ENCODE results near the gene SUDS3.

The SUDS3 gene

GRCh38 chr12:118357257-118358007 lies 18.9 kb upstream of the SUDS3 start:
- DNase-seq (ENCODE audit: low spot score): peak; percentile 54

DNA sequence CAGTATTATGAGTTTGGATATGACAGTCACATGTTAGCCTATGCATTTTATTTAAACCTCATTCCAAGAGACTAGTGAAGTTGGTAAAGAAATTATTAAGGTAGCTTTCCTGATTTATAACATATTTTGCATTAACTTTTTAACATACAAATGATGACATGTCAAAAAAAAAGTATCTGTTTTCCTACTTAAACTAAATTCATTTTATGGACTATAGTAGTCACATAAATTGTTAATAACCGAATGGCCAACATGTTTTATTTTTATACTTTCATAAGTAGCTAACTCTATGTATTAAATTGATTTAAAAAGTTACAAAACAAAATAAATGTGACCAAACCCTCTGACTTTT lies 18.4 kb upstream of the SUDS3 start:
- no peak for DNase-seq (ENCODE audit: low spot score)

- no peak for DNase-seq (ENCODE audit: low spot score)
Observed at GRCh38 chr12:118358612-118359540, 17.5 kb upstream of the SUDS3 start.

DNA sequence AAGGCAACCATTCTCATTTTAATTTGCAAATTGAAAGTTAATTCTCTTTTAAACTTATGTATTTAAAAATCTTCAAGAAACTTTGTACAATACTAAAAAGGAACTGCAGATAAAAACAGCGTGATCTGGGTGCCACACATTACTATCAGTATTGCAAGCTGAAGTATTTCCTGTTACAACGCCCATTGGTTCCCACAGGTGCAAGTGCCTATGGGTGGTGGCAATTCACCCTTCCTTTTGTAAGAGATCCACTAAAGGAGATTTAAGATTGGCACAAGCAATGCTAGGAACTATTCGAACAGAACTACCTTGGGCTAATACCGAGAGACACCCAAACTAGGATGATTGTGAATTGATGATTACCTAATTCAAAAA lies 16.8 kb upstream of the SUDS3 start:
- DNase-seq (ENCODE audit: low spot score): no peak

GRCh38 chr12:118361092-118361404 lies 15.3 kb upstream of the SUDS3 start:
- DNase-seq (ENCODE audit: low spot score): no peak

- DNase-seq (ENCODE audit: low spot score): no peak
Observed at GRCh38 chr12:118361889-118362288, 14.5 kb upstream of the SUDS3 start.

DNA sequence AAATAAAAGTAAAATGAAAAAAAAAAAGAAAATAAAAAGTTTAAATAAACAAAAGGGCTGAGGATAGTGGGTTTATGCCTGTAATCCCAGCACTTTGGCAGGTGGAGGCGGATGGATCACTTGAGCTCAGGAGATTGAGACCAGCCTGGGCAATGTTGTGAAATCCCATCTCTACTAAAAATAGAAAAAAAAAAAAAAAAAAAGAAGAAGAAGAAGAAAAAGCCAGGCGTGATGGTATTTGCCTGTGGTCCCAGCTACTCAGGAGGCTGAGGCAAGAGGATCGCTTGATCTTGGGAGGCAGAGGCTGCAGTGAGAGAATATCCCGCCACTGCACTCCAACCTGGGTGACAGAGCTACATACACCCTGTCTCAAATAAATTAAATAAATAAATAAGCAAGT lies 7.5 kb upstream of the SUDS3 start:
- no peak for DNase-seq (ENCODE audit: low spot score)

DNA sequence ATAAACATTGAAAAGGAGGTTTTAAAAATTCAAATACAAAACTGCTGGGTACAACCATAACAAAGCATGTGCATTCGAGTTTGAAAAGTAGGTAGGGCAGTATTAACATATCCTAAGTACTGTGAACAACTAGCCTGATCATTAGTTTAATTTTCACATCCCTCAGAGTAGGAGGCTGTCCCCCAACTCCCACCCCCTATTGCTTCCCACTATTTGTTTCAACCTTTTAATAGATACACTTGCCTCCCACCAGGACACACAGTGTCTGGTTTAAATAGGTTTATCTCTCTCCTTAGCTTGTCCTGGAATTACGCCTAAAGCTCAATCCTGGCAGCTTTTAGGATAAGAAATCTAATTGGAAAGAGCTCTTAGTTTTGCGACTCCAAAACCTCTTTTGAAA lies 5.8 kb upstream of the SUDS3 start:
- DNase-seq (ENCODE audit: low spot score): no peak

DNA sequence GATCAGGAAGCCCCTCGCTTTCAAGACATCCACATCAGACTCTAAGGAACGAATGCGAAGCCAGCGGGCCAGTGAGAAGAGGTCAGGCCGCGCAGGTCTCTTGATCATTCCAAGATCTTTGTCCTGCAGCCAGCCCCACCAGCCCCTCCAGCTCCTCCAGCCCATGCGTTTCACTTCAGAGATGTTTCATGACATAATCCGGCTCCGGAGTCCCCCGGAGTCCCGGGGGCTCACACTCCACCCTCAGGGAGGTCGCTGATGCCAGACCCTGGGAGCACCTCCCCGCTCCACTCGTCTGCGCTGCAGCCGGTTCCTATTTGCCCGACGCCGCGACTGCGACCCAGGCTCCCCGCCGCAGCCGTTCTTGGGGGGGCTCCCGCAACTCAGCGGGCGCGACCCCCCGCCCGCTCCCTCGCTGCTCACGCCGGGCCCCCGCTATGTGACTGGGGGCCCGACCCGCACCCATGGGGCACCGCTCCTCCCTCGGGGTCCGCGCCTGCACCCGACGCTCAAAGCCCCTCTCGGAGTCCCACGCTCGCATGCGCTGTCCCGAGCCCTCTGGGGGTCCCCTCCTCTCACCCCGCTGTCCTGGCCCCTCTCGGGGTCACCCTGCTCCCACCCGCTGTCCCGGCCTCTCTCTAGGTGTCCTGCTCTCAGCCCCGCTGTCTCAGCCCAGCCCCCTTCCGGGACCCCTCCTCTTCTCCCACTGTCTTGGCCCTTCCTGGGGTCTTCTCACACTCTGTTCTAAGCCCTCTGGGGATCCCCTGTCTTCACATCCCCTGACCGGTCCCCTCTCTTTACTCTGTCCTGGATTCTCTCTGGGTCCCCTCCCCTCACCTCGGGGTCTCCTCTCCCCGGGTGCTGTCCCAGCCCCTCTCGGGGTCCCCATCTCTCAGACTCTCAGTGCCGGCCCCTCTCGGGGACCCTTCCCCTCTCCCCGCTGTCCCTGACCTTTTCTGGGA lies 4.8 kb upstream of the SUDS3 start:
- peak; percentile 45 for DNase-seq (ENCODE audit: low spot score)

DNA sequence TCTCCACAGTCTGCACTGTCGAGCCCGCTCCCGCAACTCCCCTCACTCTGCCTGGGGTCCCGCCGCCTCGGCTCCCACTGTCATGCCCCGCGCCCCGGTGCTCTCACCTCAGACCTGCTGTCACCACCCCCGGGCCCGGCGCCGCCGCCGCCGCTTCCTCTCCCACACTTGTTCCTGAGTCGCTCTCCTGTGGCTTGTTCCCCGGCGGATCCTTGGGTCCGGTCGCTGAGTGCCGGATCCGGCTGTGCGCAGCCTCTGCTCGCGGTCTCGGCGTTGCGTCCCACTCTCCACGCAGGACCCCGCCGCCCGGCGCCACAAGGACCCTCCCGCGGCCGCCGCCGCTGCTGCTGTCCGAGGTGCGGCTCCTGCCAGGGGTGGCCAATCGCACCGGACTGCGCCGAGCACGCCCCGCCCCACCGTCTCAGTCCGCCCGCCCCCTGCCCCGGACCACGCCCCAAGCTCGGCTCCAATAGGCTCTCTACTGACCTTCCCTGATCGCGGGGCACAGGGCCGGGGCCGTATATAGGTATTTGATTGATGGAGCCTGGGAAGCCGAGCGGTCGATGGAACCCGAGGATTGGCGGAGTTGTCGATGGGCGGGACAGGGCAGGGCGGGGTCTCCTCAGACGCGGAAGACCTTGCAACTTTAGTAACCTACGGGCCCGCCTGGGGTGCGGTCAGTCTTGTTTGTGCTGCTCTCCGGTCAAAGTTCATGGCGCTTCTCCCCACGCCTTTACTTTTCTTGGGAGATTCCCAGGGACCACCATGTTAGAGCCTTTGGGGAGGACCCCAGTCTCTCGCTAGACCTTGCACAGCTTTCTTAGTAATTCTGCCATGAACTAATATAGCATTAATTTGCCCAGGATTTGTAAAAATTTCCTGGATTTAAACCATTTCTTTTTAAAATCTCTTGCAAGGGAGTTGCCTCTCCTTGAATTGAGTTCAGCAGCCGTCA lies 3.5 kb upstream of the SUDS3 start, which contains the start of gene TAOK3:
Gene TAOK3 (minus strand): TSS at position 367 of the 955 bp plus-strand sequence. CDS start 117,340 bp downstream, outside the sequence.
- DNase-seq (ENCODE audit: low spot score): peak; percentile 96

- no peak for DNase-seq (ENCODE audit: low spot score)
Observed at GRCh38 chr12:118373616-118374015, 2.7 kb upstream of the SUDS3 start.

DNA sequence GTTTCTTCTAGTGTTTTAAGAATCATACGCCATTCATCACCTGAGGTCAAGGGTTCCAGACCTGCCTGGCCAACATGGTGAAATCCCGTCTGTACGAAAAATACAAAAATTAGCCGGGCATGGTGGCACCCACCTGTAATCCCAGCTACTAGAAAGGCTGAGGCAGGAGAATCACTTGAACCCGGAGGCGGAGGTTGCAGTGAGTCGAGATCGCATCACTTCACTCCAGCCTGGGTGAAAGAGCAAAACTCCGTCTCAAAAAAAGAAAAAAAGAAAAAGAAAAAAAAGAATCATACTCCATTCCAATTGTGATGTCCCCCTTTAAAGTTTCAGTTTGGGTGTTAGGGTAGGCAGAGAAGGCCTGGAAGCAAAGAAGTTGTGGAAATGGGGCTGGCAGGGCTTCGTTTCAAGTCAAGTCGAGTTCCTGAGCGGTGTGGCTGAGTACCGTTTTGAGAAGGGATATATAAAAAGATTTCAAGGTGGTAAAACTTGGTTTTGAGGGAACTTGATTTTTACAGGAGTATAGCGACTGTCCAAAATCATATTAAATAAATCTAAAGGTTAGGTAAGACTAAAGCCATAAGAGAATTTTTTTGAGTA lies 2.1 kb upstream of the SUDS3 start:
- no peak for DNase-seq (ENCODE audit: low spot score)

- peak; percentile 54 for DNase-seq (ENCODE audit: low spot score)
Observed at GRCh38 chr12:118374909-118375308, 1.4 kb upstream of the SUDS3 start.

- no peak for DNase-seq (ENCODE audit: low spot score)
Observed at GRCh38 chr12:118375348-118375747, 1.0 kb upstream of the SUDS3 start.

- no peak for DNase-seq (ENCODE audit: low spot score)
Observed at GRCh38 chr12:118377021-118377883, 897 bp downstream of the SUDS3 start.

- peak; percentile 73 for DNase-seq (ENCODE audit: low spot score)
Observed at GRCh38 chr12:118377884-118378470, 1.6 kb downstream of the SUDS3 start.

DNA sequence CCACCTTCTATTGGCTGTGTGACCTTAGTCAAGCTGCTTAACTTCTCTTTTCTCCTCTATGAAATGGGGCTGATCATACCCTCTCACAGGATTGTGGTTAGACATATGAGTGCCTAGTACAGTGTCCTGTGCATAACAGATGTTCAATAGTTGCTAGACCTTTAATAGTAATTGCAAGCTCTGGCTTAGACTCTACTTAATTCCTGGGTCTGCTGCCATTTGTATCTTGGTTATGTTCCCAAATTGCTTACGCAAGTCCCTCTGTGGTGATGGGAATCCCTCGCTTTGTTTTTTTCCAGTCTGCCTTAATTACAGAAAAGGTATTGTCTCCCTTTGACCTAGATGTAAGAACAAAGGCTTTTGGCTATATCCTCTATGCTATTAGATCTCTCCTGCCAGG lies 15.1 kb downstream of the SUDS3 start:
- no peak for DNase-seq (ENCODE audit: low spot score)

DNA sequence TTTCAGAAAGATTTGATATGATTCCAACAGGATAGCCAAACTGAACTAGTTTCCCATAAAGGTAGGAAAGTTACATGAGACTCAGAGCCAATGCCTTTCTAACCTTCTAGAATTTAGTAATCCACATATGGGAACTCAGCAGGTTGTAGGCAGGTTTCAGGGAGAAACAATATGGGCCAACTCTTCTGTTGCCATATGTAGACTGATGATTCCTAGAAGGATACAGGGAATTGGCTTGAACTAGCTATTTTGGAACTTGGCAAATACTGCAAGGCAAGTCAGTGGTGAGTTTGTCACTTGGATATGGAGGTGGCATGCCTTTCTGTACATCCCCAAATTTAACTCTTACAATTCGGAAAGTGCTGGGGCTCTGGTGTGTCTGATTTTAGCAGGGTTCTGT lies 15.5 kb downstream of the SUDS3 start:
- DNase-seq (ENCODE audit: low spot score): no peak

- no peak for DNase-seq (ENCODE audit: low spot score)
Observed at GRCh38 chr12:118397708-118398440, 21.5 kb downstream of the SUDS3 start.

All from GM03348 (cell line).